ENCODE data around the gene STIP1. TPM values are rescaled to one million over a fixed set of nuclear protein-coding genes. Genes with fewer than 3 reads are reported as not detected.

Gene STIP1
- total and polyA plus RNA-seq, 9 of the 15 experiments (the other 6 are each of a cell fraction or from before 2014, with no cell fraction given) = 58.1 to 465 (median 346) TPM

GRCh38 chr11:64138398-64138797, 47.6 kb upstream of the STIP1 start (continued):
- no peak for TF ChIP-seq SFPQ (IDR thresholded peaks at IDR 0.05; ENCODE audit: low read depth, low read length)
- no peak for TF ChIP-seq THRAP3 (IDR thresholded peaks at IDR 0.05; ENCODE audit: borderline replicate concordance)
- no peak for TF ChIP-seq HMGN3 (IDR thresholded peaks at IDR 0.05; ENCODE audit: borderline replicate concordance, extremely low read depth, insufficient read length, low read depth, low read length)
- TF ChIP-seq, protein P1, sequence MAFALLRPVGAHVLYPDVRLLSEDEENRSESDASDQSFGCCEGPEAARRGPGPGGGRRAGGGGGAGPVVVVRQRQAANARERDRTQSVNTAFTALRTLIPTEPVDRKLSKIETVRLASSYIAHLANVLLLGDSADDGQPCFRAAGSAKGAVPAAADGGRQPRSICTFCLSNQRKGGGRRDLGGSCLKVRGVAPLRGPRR (CRISPR knock-in tag; IDR thresholded peaks at IDR 0.05) = no peak
- TF ChIP-seq TEAD2 (tag; IDR thresholded peaks at IDR 0.05) = no peak
- TF ChIP-seq PPARD (CRISPR knock-in tag; IDR thresholded peaks at IDR 0.05) = no peak

GRCh38 chr11:64139049-64139448, 46.9 kb upstream of the STIP1 start:
- ChIA-PET POLR2A (no interaction called here), CTCF (ENCODE audit: low intra/inter-chr PET ratio) (interaction anchor here (0.7 kb wide), 1 partner anchor 100 kb away, joined by 3 read pairs; no protein-coding TSS in a partner anchor)
- in situ Hi-C loops (cut with MboI) (no loop called here), intact Hi-C loops (cut with micrococcal nuclease) (no loop called here)
- Histone ChIP-seq H3K4me2 (ENCODE audit: insufficient read depth, low read length) (no peak overlapping the region), H3K9me1 (ENCODE audit: control insufficient read depth, insufficient read depth, low read length) (no peaks in the 10 kb centered on the region), H3K27ac (ENCODE audit: extremely low read depth, low read depth, low read length) (no peak overlapping the region), H3K79me2 (ENCODE audit: control insufficient read depth, insufficient read depth, low read length) (no peaks in the 10 kb centered on the region), H3K36me3 (ENCODE audit: control insufficient read depth, insufficient read depth, low read length) (no peaks in the 10 kb centered on the region; the same call in 2 of the 3 replicates), H3K27me3 (ENCODE audit: control insufficient read depth in 2 of 2, insufficient read depth in 2 of 2, low read length in 2 of 2) (no peaks in the 10 kb centered on the region), H3K9ac (ENCODE audit: insufficient read depth in 1 of 2, low read depth in 2 of 2, low read length in 2 of 2) (0 out of 4 replicates have a peak overlapping the region, but pooled peaks of 1 of the 2 experiments have one; percentile 17), H2AFZ (ENCODE audit: low read depth, low read length) (no peak overlapping the region), H3K4me3 (no peak overlapping the region), H3K9me3 (replicated peaks; ENCODE audit: control insufficient read depth, insufficient read depth, low read depth, low read length) (no peaks in the 10 kb centered on the region), H3K4me1 (replicated peaks in 1 of 2; ENCODE audit: control insufficient read depth in 2 of 2, insufficient read depth in 2 of 2, low read length in 2 of 2) (peaks cover 0 to 36% of the 10 kb centered on the region in 2 experiments; a peak in 1 of 5 replicates), H4K20me1 (replicated peaks; ENCODE audit: control insufficient read depth, insufficient read depth, low read length) (peaks cover 28% of the 10 kb centered on the region)
- TF ChIP-seq, protein P2, sequence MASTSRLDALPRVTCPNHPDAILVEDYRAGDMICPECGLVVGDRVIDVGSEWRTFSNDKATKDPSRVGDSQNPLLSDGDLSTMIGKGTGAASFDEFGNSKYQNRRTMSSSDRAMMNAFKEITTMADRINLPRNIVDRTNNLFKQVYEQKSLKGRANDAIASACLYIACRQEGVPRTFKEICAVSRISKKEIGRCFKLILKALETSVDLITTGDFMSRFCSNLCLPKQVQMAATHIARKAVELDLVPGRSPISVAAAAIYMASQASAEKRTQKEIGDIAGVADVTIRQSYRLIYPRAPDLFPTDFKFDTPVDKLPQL (IDR thresholded peaks at IDR 0.05; ENCODE audit: extremely low read depth, insufficient read length) = no peak
- TF ChIP-seq ZZZ3 (IDR thresholded peaks at IDR 0.05) = no peak
- no peak for ATAC-seq
- WGBS (ENCODE audit: insufficient coverage, low coverage, missing lambda C conversion rate) = 88% methylated on average over 13 of the region's 15 CpGs
- no peak for FAIRE-seq
- DNase-seq (ENCODE audit: extremely low read depth in 1 of 4, low spot score in 3 of 4) = no peak
- no TSS peak for BruUV-seq (replicated peaks)
